ENCODE data around the gene ZNF709. TPM values are rescaled to one million over a fixed set of nuclear protein-coding genes. Genes with fewer than 3 reads are reported as not detected.
A peak's percentile ranks its signal among the peaks of the same experiment; 100 is the strongest.

The ZNF709 gene
- total and polyA plus RNA-seq, 7 donors: 0.58 to 1.8 (median 1.1) TPM; not detected in 1

DNA sequence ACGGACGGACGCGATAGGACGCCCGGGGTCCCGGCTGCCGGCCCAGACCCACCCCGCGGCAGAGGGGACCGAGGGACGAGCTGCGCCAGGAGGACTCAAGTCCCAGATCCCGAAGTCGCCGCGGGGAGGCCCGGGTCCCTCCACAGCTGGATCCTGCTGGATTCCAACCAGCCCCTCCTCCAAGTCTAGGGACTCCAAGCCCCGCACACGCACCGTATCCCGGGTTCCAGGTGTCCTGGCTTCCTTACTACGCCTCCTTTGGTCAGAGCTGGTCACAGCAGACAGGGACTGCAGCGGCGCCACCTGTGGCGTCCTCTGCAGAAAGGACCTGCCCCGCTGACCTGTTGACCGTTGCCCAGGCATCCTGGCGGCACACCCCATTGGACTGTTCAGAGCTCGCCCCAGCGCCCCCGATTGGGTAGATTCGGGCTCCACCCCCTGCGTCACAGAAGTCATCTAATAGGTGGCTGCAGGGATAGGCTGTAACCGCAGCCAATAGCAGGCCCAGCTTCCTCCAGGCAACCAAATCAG is 29.0 kb upstream of the ZNF709 start:
- H3K4me1 ChIP-seq: no peaks in the 10 kb centered on the region
- H3K27me3 ChIP-seq (ENCODE audit: insufficient read depth in 3 of 3, low read length in 2 of 3): no peaks in the 10 kb centered on the region
- H3K4me3 ChIP-seq: no peak overlapping the region
- peaks cover 41% of the 10 kb centered on the region for H3K9me3 ChIP-seq
- 9 to 14% (median 11%) methylated on average over 35 of the region's 35 CpGs for WGBS, 3 donors
- intact Hi-C loops (cut with DNase I): no loop called here
- no peak overlapping the region for H3K27ac ChIP-seq
- TF ChIP-seq CTCF (IDR thresholded peaks at IDR 0.05): no peak
- no peaks in the 10 kb centered on the region for H3K36me3 ChIP-seq (ENCODE audit: insufficient read depth in 1 of 2, low read depth in 1 of 2)
- ATAC-seq (no peak), DNase-seq (peak in 1 of 2 donors; percentile 56)

DNA sequence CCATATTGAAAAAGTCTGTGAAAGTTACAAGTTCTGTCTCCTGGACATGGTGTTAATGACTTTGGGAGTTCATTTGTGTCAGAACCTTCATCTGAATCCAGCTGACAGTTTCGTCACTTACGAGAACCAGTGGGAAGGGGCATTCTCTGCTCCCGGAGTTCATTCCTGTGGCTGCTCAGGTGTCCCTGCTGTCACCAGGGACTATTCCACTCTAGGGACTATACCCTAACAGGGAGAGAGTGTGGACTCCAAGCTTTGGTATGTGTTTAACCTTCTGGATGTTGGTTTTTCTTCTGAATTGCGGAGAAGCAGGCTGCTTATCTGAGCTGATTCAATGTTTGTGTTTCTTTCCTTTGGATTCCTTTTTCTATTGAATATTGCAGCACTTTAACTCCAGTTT is 12.4 kb upstream of the ZNF709 start:
- Histone ChIP-seq H3K27me3 (ENCODE audit: insufficient read depth in 3 of 3, low read length in 2 of 3) (no peaks in the 10 kb centered on the region), H3K4me3 (no peak overlapping the region), H3K4me1 (peaks cover 5% of the 10 kb centered on the region), H3K36me3 (ENCODE audit: insufficient read depth in 1 of 2, low read depth in 1 of 2) (no peaks in the 10 kb centered on the region), H3K9me3 (peaks cover 4% of the 10 kb centered on the region), H3K27ac (no peak overlapping the region)
- intact Hi-C loops (cut with DNase I): loop anchor here (10.0 kb wide), 2 partner anchors 52 to 58 kb away; partner anchors contain the start of genes ZNF443 (in 1 of the 2) and ZNF564 (in 1 of the 2)
- no peak for TF ChIP-seq CTCF (IDR thresholded peaks at IDR 0.05)
- WGBS, 3 donors: 80 to 86% (median 85%) methylated on average over 4 of the region's 4 CpGs
- DNase-seq (no peak), ATAC-seq (no peak)

DNA sequence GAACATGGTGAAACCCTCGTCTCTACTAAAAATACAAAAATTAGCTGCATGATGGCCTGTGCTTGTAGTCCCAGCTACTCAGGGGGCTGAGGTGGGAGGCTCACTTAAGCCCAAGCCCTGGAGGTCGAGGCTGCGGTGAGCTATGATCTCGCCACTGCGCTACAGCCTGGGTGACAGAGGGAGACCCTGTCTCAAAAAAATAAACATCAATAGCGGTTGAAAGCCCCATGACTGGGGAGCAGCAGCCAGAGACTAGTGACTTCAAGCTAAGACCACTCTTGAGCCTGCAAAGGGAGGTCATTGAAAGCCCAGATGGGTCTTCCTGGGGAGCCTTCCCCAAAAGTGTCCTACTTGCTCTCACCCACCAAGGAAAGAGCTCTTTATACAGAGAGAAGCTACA is 11.9 kb upstream of the ZNF709 start:
- no peak for TF ChIP-seq CTCF (IDR thresholded peaks at IDR 0.05)
- no peaks in the 10 kb centered on the region for H3K27me3 ChIP-seq (ENCODE audit: insufficient read depth in 3 of 3, low read length in 2 of 3)
- intact Hi-C loops (cut with DNase I): loop anchor here (10.0 kb wide), 2 partner anchors 52 to 58 kb away; partner anchors contain the start of genes ZNF443 (in 1 of the 2) and ZNF564 (in 1 of the 2)

GRCh38 chr19:12495002-12495802 is 10.6 kb upstream of the ZNF709 start:
- H3K4me1 ChIP-seq: peaks cover 5% of the 10 kb centered on the region
- no peaks in the 10 kb centered on the region for H3K36me3 ChIP-seq (ENCODE audit: insufficient read depth in 1 of 2, low read depth in 1 of 2)

More for the DNA sequence above, 11.9 kb upstream of the ZNF709 start:
- ATAC-seq (no peak), DNase-seq (no peak)
- no peak overlapping the region for H3K27ac ChIP-seq
- no peaks in the 10 kb centered on the region for H3K36me3 ChIP-seq (ENCODE audit: insufficient read depth in 1 of 2, low read depth in 1 of 2)
- H3K9me3 ChIP-seq: peaks cover 4% of the 10 kb centered on the region
- H3K4me1 ChIP-seq: peaks cover 5% of the 10 kb centered on the region
- 87 to 91% (median 90%) methylated on average over 6 of the region's 6 CpGs for WGBS, 3 donors
- H3K4me3 ChIP-seq: no peak overlapping the region

More at GRCh38 chr19:12495002-12495802, 10.6 kb upstream of the ZNF709 start:
- Histone ChIP-seq H3K9me3 (peaks cover 4% of the 10 kb centered on the region), H3K4me3 (peak overlapping the region; percentile 73), H3K27ac (peak overlapping the region; percentile 79), H3K27me3 (ENCODE audit: insufficient read depth in 3 of 3, low read length in 2 of 3) (no peaks in the 10 kb centered on the region)
- DNase-seq (peak; percentile 92 to 96), ATAC-seq (peak; percentile 100)
- intact Hi-C loops (cut with DNase I): loop anchor here (2.0 to 10.0 kb wide), 3 partner anchors 50 to 60 kb away; partner anchors contain the start of genes ZNF564 (in 2 of the 2) and ZNF443 (in 1 of the 2)
- peak; percentile 39 for TF ChIP-seq CTCF (IDR thresholded peaks at IDR 0.05)
- 1 to 2% (median 1%) methylated on average over 43 to 51 of the region's 51 CpGs for WGBS, 3 donors
